Type B pancreatic cell (in vitro differentiated cells): Measurements from ENCODE around the gene COPS9. TPM values are rescaled to one million over a fixed set of nuclear protein-coding genes. Genes with fewer than 3 reads are reported as not detected.

Source experiments
- DNase-seq: peaks from one replicate; pipeline ENCODE4 v3.0.0; 2021; ENCODE audit warnings: mixed read lengths; ENCODE audit not compliant: unreplicated experiment; ENCODE audit errors: extremely low spot score
- H3K27ac Mint-ChIP-seq: 2 replicates; pipeline ENCODE4 v1.8.0; 2021; ENCODE audit warnings: mild to moderate bottlenecking, mixed read lengths
- H3K27me3 Mint-ChIP-seq: 2 replicates; pipeline ENCODE4 v1.8.0; 2021; ENCODE audit warnings: mixed read lengths
- H3K36me3 Mint-ChIP-seq: 2 replicates; pipeline ENCODE4 v1.8.0; 2021; ENCODE audit warnings: mixed read lengths
- H3K4me1 Mint-ChIP-seq: one replicate; pipeline ENCODE4 v1.8.0; 2021; ENCODE audit warnings: mixed read lengths; ENCODE audit not compliant: unreplicated experiment
- H3K4me3 Mint-ChIP-seq: 2 replicates; pipeline ENCODE4 v1.8.0; 2021; ENCODE audit warnings: mild to moderate bottlenecking, mixed read lengths
- H3K9me3 Mint-ChIP-seq: 2 replicates; pipeline ENCODE4 v1.8.0; 2021; ENCODE audit warnings: mixed read lengths
- total RNA-seq: library from RNA; stranded (reverse); gene quantifications from 2 replicates; pipeline ENCODE4 v1.2.1, GENCODE V29; 2021; ENCODE audit warnings: low replicate concordance
- TF ChIP-seq, protein P1 (sequence below): fragments of 200-600 bp; sonication (generic); conservative IDR thresholded peaks from 2 replicates; pipeline ENCODE4 v1.5.0; 2021; ENCODE audit warnings: antibody characterized with exemption, mild to moderate bottlenecking

Gene COPS9
- total RNA-seq, 1 donor from 2014 or later: 131 TPM

DNA sequence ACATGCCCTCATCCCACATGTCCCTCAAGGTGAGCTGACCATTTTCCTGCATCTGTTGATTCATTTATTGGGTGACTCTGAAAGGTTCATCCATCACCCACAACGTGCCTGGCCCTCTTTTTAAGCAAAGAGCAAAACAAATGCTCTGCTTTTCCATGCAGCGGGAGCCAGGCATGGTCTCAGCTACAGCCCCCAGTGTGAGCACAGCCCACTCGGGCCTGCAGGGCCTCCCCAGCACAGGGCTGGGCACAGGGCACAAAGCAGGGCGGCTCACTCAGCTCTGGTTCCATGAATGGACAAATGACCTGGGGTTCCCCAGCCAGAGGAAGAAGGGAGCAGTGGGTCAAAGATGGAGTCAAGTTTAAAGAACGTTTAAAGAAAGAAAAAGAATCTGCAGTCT lies 28.5 kb upstream of the COPS9 start:
- DNase-seq: no peak
- Mint-ChIP-seq H3K27ac (no peak overlapping the region), H3K4me3 (no peak overlapping the region), H3K27me3 (peaks cover 41% of the 10 kb centered on the region), H3K36me3 (no peaks in the 10 kb centered on the region), H3K4me1 (no peaks in the 10 kb centered on the region), H3K9me3 (no peaks in the 10 kb centered on the region)
- TF ChIP-seq, protein P1, sequence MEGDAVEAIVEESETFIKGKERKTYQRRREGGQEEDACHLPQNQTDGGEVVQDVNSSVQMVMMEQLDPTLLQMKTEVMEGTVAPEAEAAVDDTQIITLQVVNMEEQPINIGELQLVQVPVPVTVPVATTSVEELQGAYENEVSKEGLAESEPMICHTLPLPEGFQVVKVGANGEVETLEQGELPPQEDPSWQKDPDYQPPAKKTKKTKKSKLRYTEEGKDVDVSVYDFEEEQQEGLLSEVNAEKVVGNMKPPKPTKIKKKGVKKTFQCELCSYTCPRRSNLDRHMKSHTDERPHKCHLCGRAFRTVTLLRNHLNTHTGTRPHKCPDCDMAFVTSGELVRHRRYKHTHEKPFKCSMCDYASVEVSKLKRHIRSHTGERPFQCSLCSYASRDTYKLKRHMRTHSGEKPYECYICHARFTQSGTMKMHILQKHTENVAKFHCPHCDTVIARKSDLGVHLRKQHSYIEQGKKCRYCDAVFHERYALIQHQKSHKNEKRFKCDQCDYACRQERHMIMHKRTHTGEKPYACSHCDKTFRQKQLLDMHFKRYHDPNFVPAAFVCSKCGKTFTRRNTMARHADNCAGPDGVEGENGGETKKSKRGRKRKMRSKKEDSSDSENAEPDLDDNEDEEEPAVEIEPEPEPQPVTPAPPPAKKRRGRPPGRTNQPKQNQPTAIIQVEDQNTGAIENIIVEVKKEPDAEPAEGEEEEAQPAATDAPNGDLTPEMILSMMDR: no peak

DNA sequence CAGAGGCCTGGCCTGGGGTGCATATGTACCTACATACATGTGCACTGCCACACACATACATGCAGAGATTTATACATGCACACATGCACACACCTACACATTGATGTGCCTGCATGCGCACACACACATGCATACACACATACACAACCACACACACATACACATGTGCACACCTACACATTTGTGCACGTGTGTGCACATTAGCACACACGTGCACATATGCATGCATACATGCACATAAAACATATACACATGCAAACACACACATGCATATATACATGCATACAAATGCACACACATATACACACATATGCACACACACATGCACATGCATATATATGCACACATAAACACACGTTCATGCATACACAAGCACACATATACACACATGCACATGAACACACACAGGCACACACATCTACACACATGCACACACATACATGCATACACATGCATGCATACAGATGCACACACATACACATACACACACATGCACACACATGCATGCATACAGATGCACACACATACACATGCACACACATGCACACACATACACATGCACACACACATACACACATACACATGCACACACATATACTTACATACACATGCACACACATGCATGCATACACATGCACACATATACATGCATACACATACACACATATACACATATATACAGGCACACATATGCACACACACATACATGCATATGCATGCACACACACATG lies 27.9 kb upstream of the COPS9 start:
- DNase-seq: no peak
- no peaks in the 10 kb centered on the region for H3K9me3 Mint-ChIP-seq
- no peak overlapping the region for H3K27ac Mint-ChIP-seq
- no peak overlapping the region for H3K4me3 Mint-ChIP-seq
- TF ChIP-seq, protein P1: no peak
- H3K27me3 Mint-ChIP-seq: peaks cover 41% of the 10 kb centered on the region
- no peaks in the 10 kb centered on the region for H3K36me3 Mint-ChIP-seq
- H3K4me1 Mint-ChIP-seq: no peaks in the 10 kb centered on the region

DNA sequence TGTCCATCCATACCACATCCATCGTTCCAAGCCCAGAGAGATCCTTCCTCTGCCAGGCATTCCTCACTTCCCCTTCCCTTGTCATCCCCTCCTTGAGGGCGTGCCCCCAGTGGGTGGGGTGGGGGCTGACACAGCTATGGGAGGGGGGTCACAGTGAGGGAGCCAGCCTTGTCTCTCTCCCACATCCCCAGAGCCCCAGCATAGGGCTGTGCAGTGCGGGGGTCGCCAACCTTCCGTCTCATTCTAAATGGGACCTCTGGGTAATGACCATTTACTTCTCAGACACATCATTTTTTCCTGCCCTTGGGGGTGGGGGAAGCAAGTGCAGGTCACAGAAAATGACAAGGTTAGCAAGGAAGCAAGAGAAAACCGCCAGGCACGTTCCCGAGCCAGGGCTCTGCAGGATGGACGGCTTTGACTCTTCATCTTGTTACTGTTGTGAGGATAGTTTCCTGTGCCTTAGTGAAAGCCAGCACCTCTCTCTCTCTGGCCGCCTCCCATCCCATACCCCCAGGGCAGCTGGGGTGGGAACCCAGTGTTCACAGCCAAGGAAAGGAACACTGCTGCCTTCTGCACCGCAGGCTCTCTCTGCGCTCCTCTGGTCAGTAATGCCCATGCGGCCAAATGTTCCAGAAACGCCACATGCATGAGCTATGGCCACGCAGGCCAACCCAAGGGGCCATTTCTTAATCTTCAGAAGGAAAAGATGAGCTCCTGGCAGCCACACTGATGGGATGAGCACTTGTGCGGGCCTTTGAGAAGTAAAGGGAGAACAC lies 27.0 kb upstream of the COPS9 start:
- H3K27ac Mint-ChIP-seq: no peak overlapping the region
- H3K4me1 Mint-ChIP-seq: no peaks in the 10 kb centered on the region
- no peak for DNase-seq
- no peaks in the 10 kb centered on the region for H3K9me3 Mint-ChIP-seq
- no peaks in the 10 kb centered on the region for H3K36me3 Mint-ChIP-seq
- no peak overlapping the region for H3K4me3 Mint-ChIP-seq
- TF ChIP-seq, protein P1: no peak
- H3K27me3 Mint-ChIP-seq: peaks cover 38% of the 10 kb centered on the region

DNA sequence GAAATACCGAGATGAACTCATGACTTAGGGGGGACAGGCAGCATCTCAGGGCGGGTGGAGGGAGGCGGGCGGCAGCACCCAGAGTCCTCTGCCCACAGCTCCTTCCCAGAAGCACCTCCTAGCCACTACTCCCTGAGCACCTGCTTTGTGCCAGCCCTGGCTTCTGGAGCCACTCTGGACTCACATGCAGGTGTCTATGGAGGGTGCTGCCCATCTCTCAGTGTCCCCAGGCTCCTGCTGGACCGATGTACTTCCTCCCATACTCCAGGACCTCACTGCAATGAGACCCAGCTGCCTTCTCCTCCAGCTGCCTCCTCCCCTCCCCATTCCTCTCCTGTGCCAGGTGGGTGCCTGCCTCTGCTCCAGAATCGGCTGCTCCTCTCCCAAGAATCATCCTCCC lies 26.4 kb upstream of the COPS9 start:
- Mint-ChIP-seq H3K4me3 (no peak overlapping the region), H3K4me1 (no peaks in the 10 kb centered on the region), H3K27ac (no peak overlapping the region), H3K36me3 (no peaks in the 10 kb centered on the region), H3K27me3 (peaks cover 38% of the 10 kb centered on the region), H3K9me3 (no peaks in the 10 kb centered on the region)
- TF ChIP-seq, protein P1: no peak
- DNase-seq: no peak

DNA sequence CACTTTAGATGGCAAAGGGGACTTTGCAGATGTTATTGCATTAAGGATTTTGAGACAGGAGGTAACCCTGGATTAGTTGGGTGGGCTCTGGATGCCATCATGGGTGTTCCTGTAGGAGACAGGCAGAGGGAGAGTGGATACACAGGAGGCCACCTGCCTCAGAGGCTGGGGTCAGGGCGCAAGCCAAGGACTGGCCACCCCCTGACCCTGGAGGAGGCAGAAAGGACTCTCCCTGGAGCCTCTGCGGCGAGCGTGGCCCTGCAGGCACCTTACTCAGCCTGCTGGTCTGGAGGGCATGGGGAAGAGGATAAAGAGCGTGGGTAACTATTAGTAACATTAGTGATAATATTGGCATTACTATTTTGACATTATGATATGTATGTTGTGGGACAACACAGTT lies 25.9 kb upstream of the COPS9 start:
- Mint-ChIP-seq H3K27ac (no peak overlapping the region), H3K4me3 (no peak overlapping the region), H3K9me3 (no peaks in the 10 kb centered on the region), H3K36me3 (no peaks in the 10 kb centered on the region), H3K4me1 (no peaks in the 10 kb centered on the region), H3K27me3 (peaks cover 38% of the 10 kb centered on the region)
- DNase-seq: no peak
- TF ChIP-seq, protein P1: no peak
